Endothelial cell of umbilical vein (primary cell): ENCODE measurements around the gene CENATAC. TPM values are rescaled to one million over a fixed set of nuclear protein-coding genes. Genes with fewer than 3 reads are reported as not detected.
A peak's percentile ranks its signal among the peaks of the same experiment; 100 is the strongest.

Experiments used
- BruUV-seq: library from RNA; stranded (reverse); fragments of 400-500 nt; replicated peaks from 2 replicates; lab custom pipeline; 2021; lab: Mats Ljungman, UMichigan
- CTCF ChIA-PET: fragments of 300-600, 350-600 bp; sonication (Branson Sonifier 250); formaldehyde crosslinking; loops from one replicate; lab custom pipeline; 2021; ENCODE audit warnings: antibody characterized with exemption, inconsistent platforms; lab: Charles Lee
- POLR2A ChIA-PET: fragments of 300-600, 350-600 bp; sonication (Branson Sonifier 250); formaldehyde crosslinking; loops from one replicate; lab custom pipeline; 2021; ENCODE audit warnings: antibody characterized with exemption, inconsistent platforms; lab: Charles Lee
- DNase-seq: peaks from one replicate; pipeline ENCODE4 v3.0.0-alpha.2; 2011; ENCODE audit warnings: low read depth, low spot score
- FAIRE-seq: peaks from 2 replicates; lab custom pipeline; 2011; peaks lifted over from hg19 to GRCh38; lab: Jason Lieb, UNC
- H2AFZ ChIP-seq: 2 replicates; pipeline ENCODE4 v1.6.0; 2012; ENCODE audit warnings: low read depth, low read length, control low read depth, inconsistent platforms
- H3K27ac ChIP-seq: 2 replicates; pipeline ENCODE4 v1.5.1; 2011; ENCODE audit warnings: low read depth, mild to moderate bottlenecking, control low read depth, low read length, moderate library complexity; ENCODE audit not compliant: insufficient read depth
- H3K27me3 ChIP-seq, 2 experiments: 2 replicates each; pipeline versions ENCODE4 v1.6.0 to v1.6.1; 2011; ENCODE audit warnings: low read length in 2 of 2, mixed read lengths in 1 of 2; ENCODE audit not compliant: control insufficient read depth in 2 of 2, insufficient read depth in 2 of 2
- H3K36me3 ChIP-seq, 2 experiments: 2 replicates in 1 of 2; 3 replicates in 1 of 2; pipeline ENCODE4 v1.5.1; 2011; ENCODE audit warnings: low read length in 2 of 2, mild to moderate bottlenecking in 1 of 2, moderate library complexity in 1 of 2; ENCODE audit not compliant: control insufficient read depth in 2 of 2, insufficient read depth in 2 of 2; ENCODE audit errors: extremely low read depth in 1 of 2
- H3K4me1 ChIP-seq: 3 replicates; pipeline ENCODE4 v1.5.1; 2011; ENCODE audit warnings: mild to moderate bottlenecking, low read length; ENCODE audit not compliant: control insufficient read depth, insufficient read depth; ENCODE audit errors: extremely low read depth
- H3K4me2 ChIP-seq: 2 replicates; pipeline ENCODE4 v1.6.1; 2011; ENCODE audit warnings: low read length, control low read depth, mixed read lengths; ENCODE audit not compliant: insufficient read depth
- H3K4me3 ChIP-seq, 3 experiments: fragments of 200-600 bp in 1 of 3; sonication (generic), shearing (Covaris generic) in 1 of 3; replicated peaks in 1 of 3; 2 replicates each; pipeline ENCODE4 v1.5.1; 2011 to 2016; ENCODE audit warnings: control low read depth in 3 of 3, low read length in 3 of 3, mild to moderate bottlenecking in 2 of 3, inconsistent platforms in 1 of 3, low read depth in 1 of 3, moderate library complexity in 1 of 3; ENCODE audit not compliant: insufficient read depth in 1 of 3
- H3K79me2 ChIP-seq: 2 replicates; pipeline ENCODE4 v1.6.0; 2012; ENCODE audit warnings: low read length, inconsistent platforms; ENCODE audit not compliant: control insufficient read depth, insufficient read depth
- H3K9ac ChIP-seq: replicated peaks from 2 replicates; pipeline ENCODE3; 2011; ENCODE audit warnings: low read length, control low read depth; ENCODE audit not compliant: insufficient read depth; ENCODE audit errors: extremely low read depth
- H3K9me1 ChIP-seq: replicated peaks from 3 replicates; pipeline ENCODE4 v1.6.0; 2011; ENCODE audit warnings: mild to moderate bottlenecking, low read length; ENCODE audit not compliant: control insufficient read depth, insufficient read depth; ENCODE audit errors: extremely low read depth
- H3K9me3 ChIP-seq: replicated peaks from 2 replicates; pipeline ENCODE4 v1.5.1; 2012; ENCODE audit warnings: low read length, inconsistent platforms; ENCODE audit not compliant: control insufficient read depth, insufficient read depth
- H4K20me1 ChIP-seq: replicated peaks from 2 replicates; pipeline ENCODE3; 2011; ENCODE audit warnings: mild to moderate bottlenecking, low read length; ENCODE audit not compliant: control insufficient read depth, insufficient read depth; ENCODE audit errors: extremely low read depth
- EZH2 ChIP-seq: IDR thresholded peaks from 2 replicates; pipeline ENCODE4 v1.6.1; 2012; ENCODE audit warnings: borderline replicate concordance, low read depth, mild to moderate bottlenecking, moderate library complexity, low read length, inconsistent platforms; ENCODE audit not compliant: severe bottlenecking
- FOS ChIP-seq: IDR thresholded peaks from 2 replicates; pipeline ENCODE4 v1.6.1; 2011; ENCODE audit warnings: mild to moderate bottlenecking, low read length, moderate library complexity, borderline replicate concordance; ENCODE audit not compliant: insufficient read depth
- JUN ChIP-seq: IDR thresholded peaks from 2 replicates; pipeline ENCODE4 v1.6.1; 2011; ENCODE audit warnings: borderline replicate concordance, low read depth; ENCODE audit not compliant: insufficient read length, insufficient read depth
- MAX ChIP-seq: IDR thresholded peaks from 2 replicates; pipeline ENCODE4 v1.6.1; 2011; ENCODE audit not compliant: insufficient read depth, insufficient read length
- POLR2A ChIP-seq: IDR thresholded peaks from 2 replicates; pipeline ENCODE4 v1.6.1; 2012; ENCODE audit warnings: low read depth, mild to moderate bottlenecking, control low read depth, low read length
- dilution Hi-C: fragments of 300-500 bp; cut with MboI; formaldehyde crosslinking; loops from one replicate; pipeline ENCODE4 v1.15.0; 2019; ENCODE audit warnings: low sequenced_read_pairs; ENCODE audit not compliant: extremely low pct_ligation_motif_present
- intact Hi-C: fragments of 100-400 bp; cut with micrococcal nuclease; formaldehyde crosslinking; loops from one replicate; pipeline ENCODE4 v1.10.0; 2022
- polyA plus RNA-seq, 4 experiments: library from polyadenylated mRNA; depleted of rRNA in 3 of 4; stranded (reverse) in 3 of 4; unstranded in 1 of 4; fragments of >200 nt; gene quantifications; 2 replicates each; pipeline versions ENCODE4 v1.2.1 to v1.2.3, GENCODE V29; 2011 to 2012; ENCODE audit warnings: missing spikeins in 1 of 4
- total RNA-seq: library from RNA; stranded (reverse); gene quantifications from 2 replicates; pipeline ENCODE4 v1.2.3, GENCODE V29; 2021

The CENATAC gene
- total and polyA plus RNA-seq, 2 donors (not counting 3 experiments of a cell fraction or from before 2014, with no cell fraction given): 14.2 to 41.8 TPM

- no peaks in the 10 kb centered on the region for H3K27me3 ChIP-seq
- peaks cover 10% of the 10 kb centered on the region for H3K4me1 ChIP-seq
- H3K9me3 ChIP-seq: no peaks in the 10 kb centered on the region
- CTCF ChIA-PET: interaction anchor here (0.6 kb wide), 1 partner anchor 261 kb away, joined by 3 read pairs; no protein-coding TSS in a partner anchor
- TF ChIP-seq JUN: no peak
- TF ChIP-seq MAX: no peak
- no peak for TF ChIP-seq FOS
- no peak for TF ChIP-seq EZH2
- H3K4me2 ChIP-seq: no peak overlapping the region
- intact Hi-C loops (no loop called here), dilution Hi-C loops (no loop called here)
- no peak overlapping the region for H3K9ac ChIP-seq
- H3K27ac ChIP-seq: no peak overlapping the region
- no peaks in the 10 kb centered on the region for H4K20me1 ChIP-seq
- POLR2A ChIA-PET: no interaction called here
- no TSS peak for BruUV-seq
- no peaks in the 10 kb centered on the region for H3K9me1 ChIP-seq
- H3K36me3 ChIP-seq: peaks cover 19 to 21% of the 10 kb centered on the region in 2 experiments
- FAIRE-seq (no peak), DNase-seq (no peak)
- peaks cover 24% of the 10 kb centered on the region for H3K79me2 ChIP-seq
- H2AFZ ChIP-seq: no peak overlapping the region
- H3K4me3 ChIP-seq: no peak overlapping the region
Observed at GRCh38 chr11:119012629-119013170, 14.8 kb downstream of the CENATAC start.

- peaks cover 34% of the 10 kb centered on the region for H3K79me2 ChIP-seq
- CTCF ChIA-PET: interaction anchor here (1.0 to 1.5 kb wide), 2 partner anchors 13 to 86 kb away, joined by 3 to 4 read pairs; no protein-coding TSS in a partner anchor
Observed at GRCh38 chr11:119014209-119014924, 16.4 kb downstream of the CENATAC start.

More at GRCh38 chr11:119014209-119014924, 16.4 kb downstream of the CENATAC start:
- Histone ChIP-seq H3K9ac (no peak overlapping the region), H3K36me3 (peaks cover 19 to 21% of the 10 kb centered on the region in 2 experiments), H3K9me3 (no peaks in the 10 kb centered on the region), H4K20me1 (no peaks in the 10 kb centered on the region), H3K4me1 (peaks cover 10% of the 10 kb centered on the region), H2AFZ (no peak overlapping the region), H3K4me3 (no peak overlapping the region), H3K27me3 (no peaks in the 10 kb centered on the region), H3K27ac (no peak overlapping the region), H3K4me2 (no peak overlapping the region), H3K9me1 (no peaks in the 10 kb centered on the region)
- dilution Hi-C loops (no loop called here), intact Hi-C loops (no loop called here)
- TF ChIP-seq EZH2 (no peak), POLR2A (peak; percentile 43)
- DNase-seq: no peak
- FAIRE-seq: no peak
- no TSS peak for BruUV-seq
- POLR2A ChIA-PET: no interaction called here
